K562 (cell line): ENCODE results near the gene NFRKB. TPM values are rescaled to one million over a fixed set of nuclear protein-coding genes. Genes with fewer than 3 reads are reported as not detected.

Experiments
- ARID3A ChIP-seq: IDR thresholded peaks from 2 replicates; pipeline ENCODE4 v1.6.1; 2012; ENCODE audit warnings: low read depth, low read length, improper control_type of control experiment, borderline replicate concordance
- BHLHE40 ChIP-seq: IDR thresholded peaks from 2 replicates; pipeline ENCODE4 v1.6.1; 2011; ENCODE audit warnings: low read length, improper control_type of control experiment
- FIP1L1 ChIP-seq: fragments of 200-400 bp; formaldehyde crosslinking; IDR thresholded peaks from 2 replicates; pipeline ENCODE4 v1.6.1; 2018; ENCODE audit warnings: mild to moderate bottlenecking, low read depth, low read length; ENCODE audit not compliant: poor library complexity, severe bottlenecking
- GTF2B ChIP-seq: IDR thresholded peaks from 2 replicates; pipeline ENCODE4 v1.6.1; 2011; ENCODE audit not compliant: insufficient read length; ENCODE audit errors: extremely low read depth
- HEY1 ChIP-seq: fragments of 250-450 bp; sonication (Bioruptor Pico); IDR thresholded peaks from 2 replicates; pipeline ENCODE4 v1.5.0; 2020; ENCODE audit warnings: mild to moderate bottlenecking, moderate library complexity, borderline replicate concordance
- KAT2B ChIP-seq: IDR thresholded peaks from one replicate; pipeline ENCODE4 v1.6.1; 2012; ENCODE audit warnings: low read depth, mild to moderate bottlenecking, control low read depth, inconsistent platforms, low read length, moderate library complexity
- KLF1 ChIP-seq: fragments of 450-650 bp; IDR thresholded peaks from 2 replicates; pipeline ENCODE4 v1.6.1; 2016; ENCODE audit warnings: missing genetic modification characterization, missing compliant biosample characterization
- L3MBTL2 ChIP-seq: fragments of 450-650 bp; IDR thresholded peaks from 2 replicates; pipeline ENCODE4 v1.6.1; 2016; ENCODE audit warnings: mild to moderate bottlenecking, moderate library complexity
- NFE2L1 ChIP-seq: fragments of 450-650 bp; IDR thresholded peaks from 2 replicates; pipeline ENCODE4 v1.6.1; 2016; ENCODE audit warnings: missing genetic modification characterization, low read depth, mild to moderate bottlenecking, missing compliant biosample characterization, moderate library complexity, borderline replicate concordance
- PPARD ChIP-seq: fragments of 250-450 bp; sonication (Bioruptor Pico); IDR thresholded peaks from 2 replicates; pipeline ENCODE4 v1.8.0; 2022; ENCODE audit warnings: inconsistent platforms, mild to moderate bottlenecking, moderate library complexity
- PRPF4 ChIP-seq: fragments of 200-400 bp; formaldehyde crosslinking; IDR thresholded peaks from one replicate; pipeline ENCODE4 v1.6.1; 2017; ENCODE audit warnings: low read length, low read depth, mild to moderate bottlenecking; ENCODE audit not compliant: insufficient read depth, poor library complexity, severe bottlenecking
- RB1 ChIP-seq: fragments of 450-650 bp; IDR thresholded peaks from 2 replicates; pipeline ENCODE4 v1.6.1; 2017; ENCODE audit warnings: low read depth, mild to moderate bottlenecking
- SIX5 ChIP-seq, 2 experiments: IDR thresholded peaks; 2 replicates each; pipeline ENCODE4 v1.6.1; 2011; ENCODE audit warnings: low read length in 2 of 2, borderline replicate concordance in 1 of 2, low read depth in 1 of 2, mild to moderate bottlenecking in 1 of 2, moderate library complexity in 1 of 2; ENCODE audit not compliant: insufficient read depth in 1 of 2
- SREBF2 ChIP-seq: sonication (generic); formaldehyde crosslinking; IDR thresholded peaks from 2 replicates; pipeline ENCODE4 v1.4.0; 2020; ENCODE audit warnings: mild to moderate bottlenecking, missing genetic modification reagents
- SUPT5H ChIP-seq: fragments of 450-650 bp; IDR thresholded peaks from 2 replicates; pipeline ENCODE4 v1.6.1; 2016
- TAL1 ChIP-seq: fragments of 450-650 bp; IDR thresholded peaks from 2 replicates; pipeline ENCODE4 v1.6.1; 2016; ENCODE audit warnings: mild to moderate bottlenecking
- TFAM ChIP-seq: fragments of 250-450 bp; sonication (Bioruptor Pico); conservative IDR thresholded peaks from 2 replicates; pipeline ENCODE4 v1.5.0; 2021; ENCODE audit warnings: mild to moderate bottlenecking, moderate library complexity
- TRIM28 ChIP-seq: fragments of 450-650 bp; IDR thresholded peaks from 2 replicates; pipeline ENCODE4 v1.6.1; 2017
- U2AF1 ChIP-seq: fragments of 200-400 bp; formaldehyde crosslinking; optimal IDR thresholded peaks from 2 replicates; pipeline ENCODE3; 2017; ENCODE audit warnings: mild to moderate bottlenecking, low read depth, low read length, moderate library complexity
- ZNF253 ChIP-seq: fragments of 250-450 bp; sonication (Bioruptor Pico); conservative IDR thresholded peaks from 2 replicates; pipeline ENCODE4 v1.6.1; 2021; ENCODE audit warnings: mild to moderate bottlenecking
- ZNF436 ChIP-seq: fragments of 250-450, 450-650 bp; sonication (Bioruptor Pico); formaldehyde crosslinking; IDR thresholded peaks from 2 replicates; pipeline ENCODE4 v1.7.0; 2020; ENCODE audit warnings: mild to moderate bottlenecking
- ZNF507 ChIP-seq: conservative IDR thresholded peaks from 2 replicates; pipeline ENCODE4 v1.6.1; 2017; ENCODE audit warnings: missing genetic modification characterization, missing compliant biosample characterization
- ZNF551 ChIP-seq: fragments of 250-450 bp; sonication (Bioruptor Pico); IDR thresholded peaks from 2 replicates; pipeline ENCODE4 v1.5.0; 2021; ENCODE audit warnings: mild to moderate bottlenecking, moderate library complexity
- polyA plus RNA-seq, 8 experiments: library from polyadenylated mRNA; depleted of rRNA in 4 of 8; stranded (reverse) in 5 of 8; unstranded in 3 of 8; fragments of >200 nt; fragmentation: Nextera tagmentation in 2 of 8; fragmentation: Illumina TruSeq in 1 of 8; extraction: Ambion mirVana in 2 of 8; extraction: Trizol in 1 of 8; gene quantifications; 2 replicates each; pipeline versions ENCODE4 v1.2.1 to v1.2.3, GENCODE V29; 2011 to 2014; ENCODE audit warnings: inconsistent platforms in 1 of 8, missing spikeins in 1 of 8
- total RNA-seq, 7 experiments: library from RNA; depleted of rRNA in 6 of 7; stranded (reverse); fragments of >200 nt in 6 of 7; fragmentation: Illumina TruSeq in 2 of 7; extraction: Trizol in 2 of 7; gene quantifications; 2 replicates each; pipeline versions ENCODE4 v1.2.1 to v1.2.3, GENCODE V29; 2011 to 2021; ENCODE audit warnings: low replicate concordance in 1 of 7
- TF ChIP-seq, protein P1 (sequence below): fragments of 250-450 bp; sonication (Bioruptor Pico); IDR thresholded peaks from 2 replicates; pipeline ENCODE4 v1.5.0; 2021
- TF ChIP-seq, protein P2 (sequence below): fragments of 450-650 bp; conservative IDR thresholded peaks from 2 replicates; pipeline ENCODE4 v1.6.1; 2016; ENCODE audit warnings: missing genetic modification characterization, low read depth, mild to moderate bottlenecking, control low read depth, missing compliant biosample characterization
- TF ChIP-seq, protein P3 (sequence below): sonication (generic); formaldehyde crosslinking; IDR thresholded peaks from 2 replicates; pipeline ENCODE4 v1.8.0; 2022; ENCODE audit warnings: mild to moderate bottlenecking, missing genetic modification reagents

NFRKB gene
- total and polyA plus RNA-seq, 9 of the 15 experiments (the other 6 are each of a cell fraction or from before 2014, with no cell fraction given), result 7.1 to 42.6 (median 23.9) TPM

GRCh38 chr11:129930296-129930695 is 34.9 kb upstream of the NFRKB start (continued):
- TF ChIP-seq PRPF4 (no peak), SUPT5H (no peak), ARID3A (no peak), TRIM28 (no peak), SREBF2 (CRISPR knock-in tag) (no peak), SIX5 (IDR thresholded peaks at IDR 0.05; ENCODE audit: borderline replicate concordance in 1 of 2, insufficient read depth in 1 of 2, low read depth in 1 of 2, low read length in 2 of 2) (no peak), ZNF551 (CRISPR knock-in tag) (no peak), RB1 (0 out of 2 replicates have a peak, but pooled peaks have one; percentile 28), HEY1 (no peak), BHLHE40 (peak; percentile 70), KAT2B (no peak), GTF2B (no peak), ZNF436 (no peak), TFAM (CRISPR knock-in tag) (no peak), PPARD (CRISPR knock-in tag) (no peak), ZNF507 (tag) (no peak), U2AF1 (no peak), L3MBTL2 (no peak), TAL1 (peak; percentile 53; the same call in 1 of the 2 replicates), NFE2L1 (tag) (no peak), ZNF253 (CRISPR knock-in tag) (no peak), FIP1L1 (no peak), KLF1 (tag) (no peak)
- TF ChIP-seq, protein P1, sequence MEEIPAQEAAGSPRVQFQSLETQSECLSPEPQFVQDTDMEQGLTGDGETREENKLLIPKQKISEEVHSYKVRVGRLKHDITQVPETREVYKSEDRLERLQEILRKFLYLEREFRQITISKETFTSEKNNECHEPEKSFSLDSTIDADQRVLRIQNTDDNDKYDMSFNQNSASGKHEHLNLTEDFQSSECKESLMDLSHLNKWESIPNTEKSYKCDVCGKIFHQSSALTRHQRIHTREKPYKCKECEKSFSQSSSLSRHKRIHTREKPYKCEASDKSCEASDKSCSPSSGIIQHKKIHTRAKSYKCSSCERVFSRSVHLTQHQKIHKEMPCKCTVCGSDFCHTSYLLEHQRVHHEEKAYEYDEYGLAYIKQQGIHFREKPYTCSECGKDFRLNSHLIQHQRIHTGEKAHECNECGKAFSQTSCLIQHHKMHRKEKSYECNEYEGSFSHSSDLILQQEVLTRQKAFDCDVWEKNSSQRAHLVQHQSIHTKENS (CRISPR knock-in tag), result no peak
- TF ChIP-seq, protein P2, sequence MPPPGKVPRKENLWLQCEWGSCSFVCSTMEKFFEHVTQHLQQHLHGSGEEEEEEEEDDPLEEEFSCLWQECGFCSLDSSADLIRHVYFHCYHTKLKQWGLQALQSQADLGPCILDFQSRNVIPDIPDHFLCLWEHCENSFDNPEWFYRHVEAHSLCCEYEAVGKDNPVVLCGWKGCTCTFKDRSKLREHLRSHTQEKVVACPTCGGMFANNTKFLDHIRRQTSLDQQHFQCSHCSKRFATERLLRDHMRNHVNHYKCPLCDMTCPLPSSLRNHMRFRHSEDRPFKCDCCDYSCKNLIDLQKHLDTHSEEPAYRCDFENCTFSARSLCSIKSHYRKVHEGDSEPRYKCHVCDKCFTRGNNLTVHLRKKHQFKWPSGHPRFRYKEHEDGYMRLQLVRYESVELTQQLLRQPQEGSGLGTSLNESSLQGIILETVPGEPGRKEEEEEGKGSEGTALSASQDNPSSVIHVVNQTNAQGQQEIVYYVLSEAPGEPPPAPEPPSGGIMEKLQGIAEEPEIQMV, result no peak
- TF ChIP-seq, protein P3, sequence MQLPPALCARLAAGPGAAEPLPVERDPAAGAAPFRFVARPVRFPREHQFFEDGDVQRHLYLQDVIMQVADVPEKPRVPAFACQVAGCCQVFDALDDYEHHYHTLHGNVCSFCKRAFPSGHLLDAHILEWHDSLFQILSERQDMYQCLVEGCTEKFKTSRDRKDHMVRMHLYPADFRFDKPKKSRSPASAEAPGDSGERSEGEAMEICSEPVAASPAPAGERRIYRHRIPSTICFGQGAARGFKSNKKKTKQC (CRISPR knock-in tag), result no peak
